GM21381 (cell line): ENCODE measurements around the gene UGT1A9.
"Not testable (repeated sequence)": the region's sequence is repeated elsewhere in the genome, so short reads cannot be mapped to it uniquely, and the experiment has no call there.

Experiments used
- ATAC-seq: cut with Tn5 transposase; IDR thresholded peaks from one replicate; pipeline ENCODE4 v1.9.1; 2021; ENCODE audit warnings: mild to moderate bottlenecking, moderate library complexity; ENCODE audit not compliant: unreplicated experiment

Gene UGT1A9

GRCh38 chr2:233671290-233672161 is at the start of gene UGT1A9:
Gene UGT1A9, plus strand, starts transcription at chr2:233671898. Its CDS starts 37 bp downstream, at chr2:233671935.
- ATAC-seq, result no peak

DNA sequence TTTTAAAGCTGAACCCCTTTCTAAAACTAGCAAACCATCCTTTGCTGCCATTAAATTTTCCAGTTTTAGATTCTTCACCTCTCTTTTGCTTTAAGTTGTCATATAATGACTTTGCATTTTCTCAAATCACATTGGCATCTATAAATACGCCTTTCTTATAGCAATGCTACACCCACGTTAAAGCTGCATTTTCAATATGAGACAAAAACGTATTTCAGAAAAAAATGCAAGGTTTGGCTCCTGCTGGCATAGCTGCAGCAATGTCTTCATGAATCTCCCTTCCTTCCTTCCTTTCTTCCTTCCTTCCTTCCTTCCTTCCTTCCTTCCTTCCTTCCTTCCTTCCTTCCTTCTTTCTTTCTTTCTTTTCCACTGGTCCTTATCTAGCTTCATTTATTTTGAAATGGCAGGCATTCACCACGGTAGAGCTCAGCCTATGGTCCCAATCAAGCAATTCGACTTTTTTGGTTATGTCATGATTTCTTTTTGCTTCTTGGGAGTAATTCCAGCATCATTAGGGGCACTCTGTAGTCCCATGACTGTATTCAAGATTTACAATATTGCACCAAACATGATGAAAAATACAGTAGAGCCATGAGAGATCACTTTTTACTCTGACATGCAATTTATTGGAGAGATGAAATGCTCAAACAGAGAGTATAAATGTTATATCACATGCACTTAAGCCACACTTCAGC is 44.2 kb upstream of the UGT1A9 start:
- ATAC-seq, result no peak

DNA sequence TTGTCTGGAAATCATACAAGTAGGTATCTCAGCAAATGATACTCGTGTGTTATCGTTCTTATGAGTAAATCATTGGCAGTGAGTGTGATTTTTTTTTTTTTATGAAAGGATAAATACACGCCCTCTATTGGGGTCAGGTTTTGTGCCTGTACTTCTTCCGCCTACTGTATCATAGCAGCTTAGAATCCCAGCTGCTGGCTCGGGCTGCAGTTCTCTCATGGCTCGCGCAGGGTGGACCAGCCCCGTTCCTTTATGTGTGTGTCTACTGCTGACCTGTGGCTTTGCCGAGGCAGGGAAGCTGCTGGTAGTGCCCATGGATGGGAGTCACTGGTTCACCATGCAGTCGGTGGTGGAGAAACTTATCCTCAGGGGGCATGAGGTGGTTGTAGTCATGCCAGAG is 35.4 kb upstream of the UGT1A9 start, which contains the start of gene UGT1A10:
TSS of gene UGT1A10 (plus strand) at position 143 of the 400 bp plus-strand sequence. CDS start at position 218, 75 bp downstream.
- ATAC-seq, result not testable (repeated sequence)

GRCh38 chr2:233638836-233639235 is 32.9 kb upstream of the UGT1A9 start:
- no peak for ATAC-seq

DNA sequence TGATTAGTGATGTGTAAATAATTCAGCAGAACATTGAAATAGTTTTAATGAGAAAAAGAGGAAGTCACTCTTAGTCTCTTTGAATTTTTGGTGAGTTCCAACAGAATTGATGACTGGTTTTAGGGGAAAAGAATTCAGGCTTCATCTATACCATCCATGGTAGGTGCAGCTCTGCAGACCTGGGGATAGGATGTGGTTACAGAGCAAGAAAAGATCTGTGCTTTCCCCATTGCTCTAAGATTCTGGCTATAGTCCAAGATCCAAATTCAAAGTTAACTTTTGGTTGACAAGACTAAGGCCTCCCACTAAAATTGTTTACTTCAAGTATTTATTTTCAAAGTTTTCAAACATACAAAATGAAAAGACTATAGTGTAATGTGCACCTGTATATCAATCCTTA is 31.8 kb upstream of the UGT1A9 start:
- no peak for ATAC-seq

DNA sequence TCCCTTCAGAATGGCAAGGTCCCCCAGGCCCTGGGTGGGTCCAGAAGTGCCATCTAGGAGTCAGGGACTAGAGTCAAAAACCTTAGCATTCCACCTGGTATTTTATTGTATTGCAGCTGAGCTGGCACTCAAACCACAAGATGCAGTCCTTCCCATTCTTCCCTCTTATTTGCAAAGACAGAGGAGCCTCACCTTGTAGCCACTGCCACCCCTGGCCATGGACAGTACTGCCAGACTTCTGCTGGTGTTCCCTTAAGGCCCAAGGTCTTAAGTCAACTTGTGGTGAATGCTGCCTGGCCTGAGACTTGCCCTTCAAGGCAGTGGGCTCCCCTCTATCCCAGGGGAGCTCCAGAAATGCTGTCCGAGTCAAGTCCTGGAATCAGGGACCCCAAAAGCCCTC is 28.6 kb upstream of the UGT1A9 start:
- no peak for ATAC-seq

DNA sequence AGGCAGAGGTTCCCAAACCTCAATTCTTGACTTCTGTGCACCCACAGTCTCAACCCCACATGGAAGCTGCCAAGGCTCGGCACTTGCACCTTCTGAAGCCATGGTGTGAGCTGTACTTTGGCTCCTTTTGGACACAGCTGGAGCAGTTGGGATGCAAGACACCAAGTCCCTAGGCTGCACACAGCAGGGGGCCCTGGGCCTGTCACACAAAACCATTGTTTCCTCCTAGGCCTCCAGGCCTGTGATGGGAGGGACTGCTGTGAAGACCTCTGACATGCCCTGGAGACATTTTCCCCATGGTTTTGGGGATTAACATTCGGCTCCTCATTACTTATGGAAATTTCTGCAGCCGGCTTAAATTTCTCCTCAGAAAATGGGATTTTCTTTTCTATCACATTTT is 25.7 kb upstream of the UGT1A9 start:
- ATAC-seq, result not testable (repeated sequence)

GRCh38 chr2:233650981-233651380 is 20.7 kb upstream of the UGT1A9 start:
- ATAC-seq, result no peak

GRCh38 chr2:233651430-233651829 is 20.3 kb upstream of the UGT1A9 start:
- no peak for ATAC-seq

- no peak for ATAC-seq
Measured at GRCh38 chr2:233654501-233654900, 17.2 kb upstream of the UGT1A9 start.

- ATAC-seq, result no peak
Measured at GRCh38 chr2:233655043-233655442, 16.7 kb upstream of the UGT1A9 start.

- ATAC-seq, result not testable (repeated sequence)
Measured at GRCh38 chr2:233655943-233656342, 15.8 kb upstream of the UGT1A9 start.

DNA sequence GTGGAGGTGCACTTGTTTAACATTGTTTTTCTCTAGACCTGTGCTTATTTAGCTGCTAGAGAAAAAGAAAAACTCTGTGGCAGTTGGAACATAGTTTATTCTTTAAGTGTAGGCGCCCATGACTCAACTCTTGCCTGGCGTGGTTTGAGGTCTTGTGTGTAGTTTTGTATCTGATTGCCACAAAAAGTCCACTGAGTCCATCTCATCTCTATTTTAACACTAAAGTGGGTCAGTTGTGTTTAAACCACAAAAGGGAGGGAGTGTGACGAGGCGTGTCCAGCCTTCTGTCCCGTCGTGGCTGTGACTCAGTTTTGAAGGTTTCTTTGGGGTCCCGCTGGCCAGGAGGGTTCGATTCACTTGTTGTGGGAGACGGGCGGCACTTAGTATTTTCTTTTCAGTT is 15.3 kb upstream of the UGT1A9 start:
- ATAC-seq, result no peak

GRCh38 chr2:233658610-233659009 is 13.1 kb upstream of the UGT1A9 start:
- ATAC-seq, result no peak

DNA sequence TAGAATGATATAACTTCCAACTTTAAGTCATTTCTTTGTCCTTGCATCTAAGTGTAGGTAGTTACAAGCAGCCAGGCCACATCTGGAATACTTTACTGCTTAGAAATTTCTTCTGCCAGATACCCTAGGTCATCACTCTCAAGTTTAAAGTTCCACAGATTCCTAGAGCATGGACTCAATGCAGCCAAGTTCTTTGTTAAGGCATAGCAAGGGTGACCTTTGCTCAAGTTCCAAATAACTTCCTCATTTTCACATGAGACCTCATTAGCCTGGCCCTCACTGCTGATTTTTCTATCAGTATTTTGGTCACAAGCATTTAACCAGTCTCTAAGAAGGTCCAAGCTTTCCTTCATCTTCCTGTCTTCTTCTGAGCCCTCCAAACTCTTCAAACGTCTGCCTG is 7.8 kb upstream of the UGT1A9 start:
- ATAC-seq, result no peak

DNA sequence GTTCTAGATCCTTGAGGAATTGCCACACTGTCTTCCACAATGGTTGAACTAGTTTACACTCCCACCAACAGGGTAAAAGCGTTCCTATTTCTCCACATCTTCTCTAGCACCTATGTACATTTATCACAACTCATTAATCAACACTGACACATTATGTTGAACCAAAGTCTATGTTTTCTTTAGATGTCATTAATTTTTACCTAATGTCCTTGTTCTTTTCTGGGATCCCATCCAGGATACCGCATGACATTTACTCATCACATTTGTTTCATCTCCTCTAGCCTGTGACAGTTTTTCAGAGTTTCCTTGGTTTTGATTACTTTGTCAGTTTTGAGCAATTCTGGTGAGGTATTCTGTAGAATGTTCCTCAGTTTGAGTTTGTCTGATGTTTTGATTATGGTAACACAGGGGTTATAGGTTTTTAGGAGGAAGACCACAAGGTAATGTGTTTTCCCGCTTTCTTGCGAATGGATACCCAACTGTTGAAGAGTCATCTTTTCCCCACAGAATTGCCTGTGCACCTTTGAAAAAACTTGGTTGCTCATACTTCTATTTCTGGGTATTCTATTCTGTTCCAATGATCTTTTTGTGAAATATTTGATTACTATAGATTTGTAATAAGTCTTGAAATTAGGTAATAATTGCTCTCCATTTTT is 3.0 kb upstream of the UGT1A9 start:
- ATAC-seq, result no peak

DNA sequence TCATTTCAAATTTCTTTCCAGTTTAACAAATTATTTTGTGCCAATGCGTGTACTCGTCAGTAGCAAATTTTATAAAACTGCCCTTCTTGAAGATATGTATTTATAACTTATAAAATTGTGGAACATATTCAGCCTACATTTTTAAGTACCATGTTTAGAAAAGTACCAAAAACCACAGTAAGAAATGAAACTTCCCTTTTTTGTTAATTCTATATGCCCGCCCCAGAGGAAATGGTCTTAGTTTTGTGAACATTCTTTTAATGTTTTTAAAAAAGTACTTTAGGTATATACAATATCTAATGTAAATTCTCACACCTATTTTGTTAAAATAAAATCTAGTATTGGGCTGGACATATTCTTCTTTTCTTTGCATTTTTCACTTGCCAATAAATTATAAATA is 1.2 kb downstream of the UGT1A9 start:
- ATAC-seq, result no peak

DNA sequence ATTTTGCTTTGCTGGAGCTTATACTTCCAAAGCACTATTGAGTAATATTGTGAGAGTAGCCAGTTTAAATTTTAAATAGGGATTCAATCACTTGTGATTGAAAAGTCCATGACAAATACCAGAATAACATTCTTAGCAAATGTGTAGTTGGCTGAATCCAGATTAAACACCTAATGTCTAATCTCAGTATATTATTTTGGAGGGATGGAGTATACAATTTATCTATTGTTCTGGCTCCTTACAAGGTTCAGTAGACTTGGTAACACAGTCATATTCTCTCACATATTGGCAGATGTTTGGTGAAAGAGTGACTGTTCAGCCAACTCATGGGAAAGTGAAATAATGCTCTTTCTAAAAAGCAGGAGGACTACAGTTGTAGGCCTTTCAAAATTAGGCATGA is 2.2 kb downstream of the UGT1A9 start:
- ATAC-seq, result no peak

DNA sequence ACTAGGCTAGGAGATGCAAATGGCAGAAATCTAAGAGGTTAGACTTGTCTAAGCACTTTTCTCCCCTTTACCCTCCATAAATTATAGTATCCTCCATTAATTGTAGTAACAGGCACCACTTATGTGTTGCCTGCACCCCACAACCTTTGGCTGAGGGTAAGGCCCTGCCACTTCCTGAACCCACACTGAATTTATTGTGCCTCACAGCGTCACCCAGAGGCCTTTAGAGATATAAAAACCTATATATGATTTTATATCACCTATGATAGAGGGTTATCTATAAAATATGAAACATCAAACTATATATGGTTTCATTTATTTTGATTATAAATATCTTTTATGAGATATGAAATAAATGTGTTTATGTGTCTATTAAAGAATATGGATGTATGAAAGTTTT is 2.6 kb downstream of the UGT1A9 start:
- no peak for ATAC-seq

GRCh38 chr2:233674995-233675394 is 3.3 kb downstream of the UGT1A9 start:
- ATAC-seq, result no peak

DNA sequence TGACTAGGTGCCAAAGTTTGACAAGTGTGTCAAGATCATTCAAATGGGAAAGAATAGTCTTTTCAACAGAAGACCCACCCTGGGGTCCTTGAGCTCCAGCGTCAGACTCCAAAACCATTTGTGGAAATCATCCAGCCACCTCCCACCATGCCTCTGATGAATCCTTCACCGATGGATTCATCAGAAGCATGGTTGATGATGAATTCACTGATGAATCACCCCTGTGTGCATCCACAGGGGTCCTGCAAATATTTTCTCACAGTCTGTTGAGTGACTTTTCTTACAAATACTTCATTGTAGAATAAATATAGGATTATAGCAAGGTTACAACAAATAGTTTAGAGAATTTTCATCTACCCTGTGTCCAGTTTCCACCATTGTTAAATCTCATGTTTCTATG is 4.3 kb downstream of the UGT1A9 start:
- ATAC-seq, result no peak

DNA sequence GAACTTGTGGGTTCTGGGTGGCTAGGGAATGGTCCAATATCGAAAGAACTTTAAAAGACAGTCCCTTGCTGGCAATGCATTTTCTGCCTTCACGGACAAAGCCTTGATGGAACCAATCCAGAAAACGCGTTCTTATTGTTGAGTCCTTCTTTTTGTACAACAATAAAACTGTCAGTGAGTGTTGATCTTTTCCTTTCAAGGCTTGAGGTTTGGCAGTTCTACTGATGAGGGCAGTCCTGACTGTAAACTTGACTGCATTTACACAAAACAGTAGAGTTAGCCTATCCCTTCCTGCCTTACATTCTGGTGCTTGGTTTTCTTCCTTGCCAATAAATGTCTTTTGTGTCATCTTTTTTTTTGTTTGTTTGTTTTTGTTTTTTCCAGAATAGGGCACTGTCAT is 7.5 kb downstream of the UGT1A9 start:
- no peak for ATAC-seq
